Endothelial cell (in vitro differentiated cells): ENCODE data around the gene KLK13. TPM values are rescaled to one million over a fixed set of nuclear protein-coding genes. Genes with fewer than 3 reads are reported as not detected.
A peak's percentile ranks its signal among the peaks of the same experiment; 100 is the strongest.

ENCODE experiments used
- DNase-seq: peaks from one replicate; pipeline ENCODE4 v3.0.0; 2021; ENCODE audit warnings: low spot score
- H3K27ac Mint-ChIP-seq: one replicate; pipeline ENCODE4 v1.8.0; 2021; ENCODE audit warnings: mixed read lengths, inconsistent platforms; ENCODE audit not compliant: unreplicated experiment
- H3K27me3 Mint-ChIP-seq: one replicate; pipeline ENCODE4 v1.8.0; 2021; ENCODE audit warnings: mild to moderate bottlenecking, moderate library complexity, mixed read lengths, inconsistent platforms; ENCODE audit not compliant: unreplicated experiment
- H3K36me3 Mint-ChIP-seq: one replicate; pipeline ENCODE4 v1.8.0; 2021; ENCODE audit warnings: mild to moderate bottlenecking, low read depth, mixed read lengths, inconsistent platforms; ENCODE audit not compliant: unreplicated experiment
- H3K4me1 Mint-ChIP-seq: one replicate; pipeline ENCODE4 v1.8.0; 2021; ENCODE audit warnings: mild to moderate bottlenecking, mixed read lengths, inconsistent platforms; ENCODE audit not compliant: unreplicated experiment
- H3K4me3 Mint-ChIP-seq: one replicate; pipeline ENCODE4 v1.8.0; 2021; ENCODE audit warnings: mild to moderate bottlenecking, mixed read lengths, inconsistent platforms; ENCODE audit not compliant: unreplicated experiment
- H3K9me3 Mint-ChIP-seq: one replicate; pipeline ENCODE4 v1.8.0; 2021; ENCODE audit warnings: mixed read lengths, inconsistent platforms; ENCODE audit not compliant: unreplicated experiment
- CTCF ChIP-seq: fragments of 200-600 bp; sonication (generic); IDR thresholded peaks from one replicate; pipeline ENCODE4 v1.5.0; 2021; ENCODE audit warnings: antibody characterized with exemption; ENCODE audit not compliant: unreplicated experiment
- total RNA-seq: library from RNA; stranded (reverse); fragmentation: NEBNext Ultra II Directional; extraction: Animal tissue kit (Norgen Biotek cat#: 25700); gene quantifications from one replicate; pipeline ENCODE4 v1.2.1, GENCODE V29; 2021; ENCODE audit not compliant: unreplicated experiment

Gene KLK13
- total RNA-seq, 1 donor from 2014 or later = 0.67 TPM

- TF ChIP-seq CTCF = no peak
Observed at GRCh38 chr19:51030631-51031030, 34.3 kb downstream of the KLK13 start.

GRCh38 chr19:51029718-51030117, 35.2 kb downstream of the KLK13 start:
- Mint-ChIP-seq H3K27me3 (peaks cover 8% of the 10 kb centered on the region), H3K4me1 (peaks cover 2% of the 10 kb centered on the region), H3K4me3 (no peak overlapping the region), H3K9me3 (no peaks in the 10 kb centered on the region), H3K27ac (no peak overlapping the region), H3K36me3 (no peaks in the 10 kb centered on the region)
- no peak for TF ChIP-seq CTCF
- no peak for DNase-seq

More at GRCh38 chr19:51030631-51031030, 34.3 kb downstream of the KLK13 start:
- no peak for DNase-seq
- Mint-ChIP-seq H3K36me3 (no peaks in the 10 kb centered on the region), H3K27ac (no peak overlapping the region), H3K9me3 (no peaks in the 10 kb centered on the region), H3K4me1 (peaks cover 2% of the 10 kb centered on the region), H3K27me3 (peaks cover 8% of the 10 kb centered on the region), H3K4me3 (no peak overlapping the region)

GRCh38 chr19:51027873-51028272, 37.0 kb downstream of the KLK13 start:
- TF ChIP-seq CTCF = no peak
- Mint-ChIP-seq H3K27me3 (peaks cover 9% of the 10 kb centered on the region), H3K9me3 (no peaks in the 10 kb centered on the region), H3K27ac (no peak overlapping the region), H3K4me1 (peaks cover 2% of the 10 kb centered on the region), H3K36me3 (no peaks in the 10 kb centered on the region), H3K4me3 (no peak overlapping the region)
- no peak for DNase-seq

- Mint-ChIP-seq H3K36me3 (no peaks in the 10 kb centered on the region), H3K4me3 (peak overlapping the region; percentile 34), H3K27me3 (peaks cover 11% of the 10 kb centered on the region), H3K9me3 (no peaks in the 10 kb centered on the region), H3K4me1 (peaks cover 2% of the 10 kb centered on the region), H3K27ac (peak overlapping the region; percentile 19)
- no peak for DNase-seq
- no peak for TF ChIP-seq CTCF
Observed at GRCh38 chr19:51027126-51027806, 37.6 kb downstream of the KLK13 start.

- Mint-ChIP-seq H3K27me3 (peaks cover 8% of the 10 kb centered on the region), H3K27ac (peak within 1 kb of the TSS; percentile 19), H3K4me3 (peak within 1 kb of the TSS; percentile 34), H3K36me3 (no peaks in the 10 kb centered on the region), H3K4me1 (peaks cover 2% of the 10 kb centered on the region), H3K9me3 (no peaks in the 10 kb centered on the region)
- DNase-seq = no peak
- TF ChIP-seq CTCF = no peak
Observed at GRCh38 chr19:51026554-51026831, 38.4 kb downstream of the KLK13 start, which contains the start of gene KLK11. TSS of gene KLK11 (minus strand) at chr19:51026616. CDS start at chr19:51025631, 985 bp downstream.
